ENCODE results near the gene MAMSTR. TPM values are rescaled to one million over a fixed set of nuclear protein-coding genes. Genes with fewer than 3 reads are reported as not detected.
"Not testable (repeated sequence)": the region's sequence is repeated elsewhere in the genome, so short reads cannot be mapped to it uniquely, and the experiment has no call there.

Gene MAMSTR
- total and polyA plus RNA-seq, 9 of the 15 experiments (the other 6 are each of a cell fraction or from before 2014, with no cell fraction given): 0.08 to 1.00 (median 0.40) TPM; not detected in 1

- TF ChIP-seq ZNF282 (CRISPR knock-in tag; IDR thresholded peaks at IDR 0.05) (no peak), CHD4 (IDR thresholded peaks at IDR 0.05; ENCODE audit: insufficient read depth, insufficient replicate concordance, low read depth, low read length, poor library complexity, severe bottlenecking) (peak; percentile 33), NONO (IDR thresholded peaks at IDR 0.05; ENCODE audit: low read depth in 2 of 2, low read length in 1 of 2) (no peak), ZKSCAN3 (CRISPR knock-in tag; IDR thresholded peaks at IDR 0.05) (no peak)
Observed at GRCh38 chr19:48680436-48681126, 38.9 kb downstream of the MAMSTR start (continued).

- H3K79me2 ChIP-seq (ENCODE audit: control insufficient read depth, insufficient read depth, low read length); DNase-seq (ENCODE audit: extremely low read depth in 1 of 4, low spot score in 3 of 4); H2AFZ ChIP-seq (ENCODE audit: low read depth, low read length); H3K4me2 ChIP-seq (ENCODE audit: insufficient read depth, low read length); H3K9me3 ChIP-seq (replicated peaks; ENCODE audit: control insufficient read depth, insufficient read depth, low read depth, low read length); H3K27me3 ChIP-seq (ENCODE audit: control insufficient read depth in 2 of 2, insufficient read depth in 2 of 2, low read length in 2 of 2); H4K20me1 ChIP-seq (replicated peaks; ENCODE audit: control insufficient read depth, insufficient read depth, low read length); FAIRE-seq; in situ Hi-C loops (cut with MboI); BruUV-seq (replicated peaks); H3K36me3 ChIP-seq (ENCODE audit: control insufficient read depth, insufficient read depth, low read length); CTCF ChIA-PET (ENCODE audit: low intra/inter-chr PET ratio); ATAC-seq; H3K27ac ChIP-seq (ENCODE audit: extremely low read depth, low read depth, low read length); H3K9ac ChIP-seq (ENCODE audit: insufficient read depth in 1 of 2, low read depth in 2 of 2, low read length in 2 of 2); H3K9me1 ChIP-seq (ENCODE audit: control insufficient read depth, insufficient read depth, low read length); POLR2A ChIA-PET; H3K4me3 ChIP-seq; intact Hi-C loops (cut with micrococcal nuclease): not testable (repeated sequence)
- WGBS (ENCODE audit: insufficient coverage, low coverage, missing lambda C conversion rate): 76% methylated on average over 5 of the region's 19 CpGs
- H3K4me1 ChIP-seq (replicated peaks in 1 of 2; ENCODE audit: control insufficient read depth in 2 of 2, insufficient read depth in 2 of 2, low read length in 2 of 2): peaks cover 21 to 55% of the 10 kb centered on the region in 2 experiments
Observed at GRCh38 chr19:48680006-48680405, 39.5 kb downstream of the MAMSTR start.

All from K562 (cell line).